HG03280 (cell line): ENCODE results near the gene GRM8.
A peak's percentile ranks its signal among the peaks of the same experiment; 100 is the strongest.

Experiments used
- ATAC-seq: cut with Tn5 transposase; IDR thresholded peaks from one replicate; pipeline ENCODE4 v1.9.1; 2021; ENCODE audit warnings: mild to moderate bottlenecking, moderate library complexity; ENCODE audit not compliant: unreplicated experiment

The GRM8 gene

GRCh38 chr7:126453104-126453503, 799.6 kb downstream of the GRM8 start:
- no peak for ATAC-seq

DNA sequence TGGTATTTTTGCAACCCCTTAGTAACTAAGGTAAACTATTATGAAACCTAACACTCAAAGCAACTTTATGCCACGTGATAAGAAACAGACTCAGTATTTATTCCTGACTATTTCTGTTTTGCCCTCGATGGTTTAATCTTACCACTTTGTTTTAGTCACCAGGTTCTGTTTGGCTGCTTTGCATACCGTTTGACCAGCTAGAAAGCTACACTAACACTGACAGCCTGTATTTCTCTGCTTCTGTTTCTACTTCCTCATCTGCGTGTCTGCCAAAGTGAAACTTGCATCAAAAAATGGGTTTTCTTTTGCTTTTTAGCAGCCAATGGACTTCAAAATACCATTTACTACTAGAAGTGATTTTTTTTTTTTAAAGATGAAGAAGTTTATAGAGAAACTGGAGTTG, 802.5 kb downstream of the GRM8 start:
- peak; percentile 96 for ATAC-seq

DNA sequence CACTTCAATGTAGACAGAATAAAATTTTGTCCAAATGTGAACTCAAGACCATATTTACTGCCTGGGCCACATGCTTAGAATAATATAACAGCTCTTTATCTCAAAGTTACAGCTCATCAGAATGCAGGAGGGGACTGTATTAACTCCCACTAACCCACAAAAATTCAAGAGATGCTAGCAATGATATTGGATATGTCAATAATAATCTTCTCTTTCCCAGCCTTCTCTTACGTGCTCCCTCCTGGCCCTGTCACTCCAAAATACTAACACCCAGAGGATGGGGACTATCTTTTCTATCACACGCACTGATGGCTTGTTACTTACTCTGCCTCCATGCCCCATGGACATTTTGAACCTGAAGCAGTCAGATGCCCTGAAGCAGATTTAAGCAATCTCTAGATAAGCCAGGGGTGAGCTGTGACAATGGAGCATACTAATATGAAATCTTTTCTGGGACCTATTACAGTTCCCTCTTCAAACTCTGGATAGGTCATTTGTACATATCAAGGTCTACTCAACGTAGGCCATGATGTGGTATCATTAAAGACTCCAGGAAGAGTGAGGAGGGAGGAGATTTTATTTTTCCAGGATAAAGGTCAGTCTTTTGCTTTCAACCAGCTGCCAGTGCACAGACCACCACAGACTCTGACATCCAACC, 803.0 kb downstream of the GRM8 start:
- peak; percentile 10 for ATAC-seq

DNA sequence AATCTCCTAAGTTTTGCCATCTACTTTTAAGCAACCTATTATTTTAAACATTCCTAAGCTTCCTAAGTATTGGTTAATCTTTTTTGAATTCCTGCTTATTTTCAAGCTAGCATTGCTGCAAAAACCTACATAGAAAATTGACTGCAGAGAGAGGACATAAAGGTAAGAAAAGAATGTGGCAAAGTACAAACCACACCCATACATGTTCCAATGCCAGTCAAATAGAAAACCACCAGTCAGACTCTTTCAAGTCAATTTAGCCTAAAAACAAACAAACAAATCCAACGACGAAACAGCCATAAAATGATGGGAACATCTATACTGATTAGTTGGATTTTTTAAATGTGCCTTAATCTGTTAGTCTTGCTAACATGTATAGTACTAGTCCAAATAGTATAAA, 804.8 kb downstream of the GRM8 start:
- no peak for ATAC-seq

DNA sequence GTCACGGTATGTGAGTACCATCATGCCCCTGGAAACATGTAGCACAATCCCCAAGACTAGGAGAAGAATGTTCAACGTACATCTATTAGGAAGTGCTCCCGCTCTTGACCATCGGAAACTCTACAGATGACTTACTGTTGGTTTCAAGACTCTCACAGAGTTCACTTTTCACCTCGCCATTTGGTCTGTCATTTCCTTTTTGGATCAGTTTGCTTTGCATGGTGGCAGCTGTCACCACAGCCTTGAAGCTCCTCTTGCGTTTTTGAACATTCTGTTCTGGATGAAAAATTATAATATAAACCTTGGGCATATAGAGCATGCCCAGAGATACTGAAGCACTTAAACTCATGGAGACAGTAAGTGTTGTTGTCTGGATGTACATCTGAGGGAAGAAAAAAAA, 806.8 kb downstream of the GRM8 start:
- ATAC-seq: no peak

- ATAC-seq: no peak
These were observed 808.8 kb downstream of the GRM8 start for GRCh38 chr7:126443951-126444350.

DNA sequence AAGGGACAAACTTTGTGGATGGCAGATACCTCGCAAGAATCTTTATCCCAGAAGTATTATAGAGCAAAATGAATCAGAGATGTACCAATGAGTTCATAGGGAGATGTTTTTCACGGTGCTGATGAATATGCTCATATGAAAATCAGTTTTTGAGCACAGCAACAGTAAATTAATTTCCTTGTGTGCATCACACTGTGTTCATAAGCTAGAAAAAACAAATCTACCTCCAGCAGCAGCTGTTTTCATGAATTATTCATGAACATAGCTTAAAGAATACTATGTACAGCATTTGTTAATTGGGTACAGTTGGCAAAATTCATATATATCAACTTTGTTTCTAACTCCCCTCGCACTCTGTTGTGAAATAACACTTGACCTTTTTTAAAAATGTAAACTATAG, 809.8 kb downstream of the GRM8 start:
- ATAC-seq: no peak

GRCh38 chr7:126441745-126442144, 811.0 kb downstream of the GRM8 start:
- no peak for ATAC-seq

DNA sequence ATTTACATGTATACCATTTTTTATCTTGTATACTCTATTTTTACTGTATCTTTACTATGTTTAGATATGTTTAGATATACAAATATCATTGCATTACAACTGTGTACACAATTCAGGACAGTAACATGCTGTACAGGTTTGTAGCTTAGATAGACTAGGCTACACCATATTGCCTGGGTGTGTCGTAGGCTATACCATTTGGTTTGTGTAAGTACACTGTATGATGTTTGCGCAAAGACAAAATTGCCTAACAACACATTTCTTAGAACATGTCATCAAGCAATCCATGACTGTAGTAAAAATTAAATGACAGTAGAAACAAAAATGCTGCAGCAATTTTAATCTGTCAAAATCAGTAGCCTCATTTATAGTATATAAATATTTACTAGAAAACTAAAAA, 812.2 kb downstream of the GRM8 start:
- ATAC-seq: no peak

- no peak for ATAC-seq
These were observed 816.4 kb downstream of the GRM8 start for GRCh38 chr7:126436213-126436868.

DNA sequence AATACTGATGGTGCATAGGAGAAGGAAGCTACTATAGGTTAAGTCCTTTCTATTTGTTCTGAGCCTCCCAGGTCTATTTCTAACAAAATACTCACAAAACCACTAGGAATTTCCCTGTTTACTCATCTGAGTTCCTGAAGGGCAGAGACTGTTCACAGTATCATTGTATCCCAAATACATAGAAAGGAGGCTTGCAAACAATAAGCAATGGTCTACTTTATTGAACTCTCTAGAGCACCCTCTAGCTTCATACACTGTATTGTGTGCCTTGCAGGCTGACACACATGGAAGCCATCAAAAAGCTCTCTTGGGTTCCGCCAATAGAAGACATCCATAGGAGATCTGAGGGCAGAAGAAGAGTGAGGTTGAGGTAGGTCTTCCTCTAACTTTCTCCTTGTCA, 826.1 kb downstream of the GRM8 start:
- ATAC-seq: no peak

GRCh38 chr7:126424985-126425384, 827.8 kb downstream of the GRM8 start:
- no peak for ATAC-seq

DNA sequence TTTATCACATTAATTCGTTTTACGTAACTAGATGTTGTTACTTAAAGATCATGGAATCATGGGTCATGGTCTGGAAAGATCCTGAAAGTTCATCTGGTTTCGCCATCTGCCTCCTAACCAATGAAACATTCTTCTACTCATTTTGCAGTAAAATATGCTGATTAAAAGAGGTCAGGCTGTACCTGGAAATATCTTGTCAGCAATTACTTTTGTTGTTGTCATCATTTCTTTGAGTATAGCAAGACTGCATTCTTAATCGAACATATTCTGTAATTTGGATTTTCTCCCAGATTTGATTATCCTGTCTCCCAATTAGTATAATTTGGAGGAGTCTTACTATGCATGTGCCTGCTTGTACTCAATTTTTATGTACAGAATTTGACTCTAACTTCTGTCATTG, 833.7 kb downstream of the GRM8 start:
- no peak for ATAC-seq

GRCh38 chr7:126411821-126412383, 840.8 kb downstream of the GRM8 start:
- ATAC-seq: peak; percentile 39

DNA sequence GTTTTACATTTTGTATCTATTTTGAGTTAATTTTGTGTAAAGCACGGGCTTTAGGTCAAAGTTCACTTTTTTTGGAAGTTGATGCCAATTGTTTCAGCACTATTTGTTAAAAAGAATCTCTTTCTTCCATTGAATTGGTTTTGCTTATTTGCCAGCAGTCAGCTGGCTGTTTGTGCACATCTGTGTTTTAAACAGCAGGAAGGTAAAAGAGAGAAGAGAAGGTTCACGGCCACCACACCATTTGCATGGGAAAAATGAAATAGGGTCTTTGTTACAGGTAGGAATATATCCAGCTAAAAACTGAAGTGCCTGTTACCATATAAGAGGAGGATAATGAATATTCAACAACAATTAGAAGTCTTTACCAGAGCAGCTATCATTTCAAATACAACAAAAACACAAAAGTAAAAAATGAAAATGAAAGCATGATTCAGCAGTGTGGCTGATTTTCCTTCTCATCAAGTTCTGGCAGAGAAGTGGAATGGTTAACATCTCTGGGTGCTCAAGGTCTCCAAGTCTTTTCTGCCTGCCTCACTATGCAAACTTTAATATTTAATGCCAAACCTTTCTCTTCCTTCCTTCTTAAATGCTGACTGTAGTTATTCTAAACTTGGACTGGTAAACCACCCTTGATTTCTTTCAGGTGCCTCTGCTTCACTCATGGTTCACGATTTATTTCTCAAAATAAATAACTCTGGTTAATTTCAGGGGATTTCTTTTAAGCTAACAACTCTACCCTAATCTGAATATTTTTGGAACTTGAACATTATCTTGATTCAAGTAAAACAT, 841.5 kb downstream of the GRM8 start:
- peak; percentile 73 for ATAC-seq

DNA sequence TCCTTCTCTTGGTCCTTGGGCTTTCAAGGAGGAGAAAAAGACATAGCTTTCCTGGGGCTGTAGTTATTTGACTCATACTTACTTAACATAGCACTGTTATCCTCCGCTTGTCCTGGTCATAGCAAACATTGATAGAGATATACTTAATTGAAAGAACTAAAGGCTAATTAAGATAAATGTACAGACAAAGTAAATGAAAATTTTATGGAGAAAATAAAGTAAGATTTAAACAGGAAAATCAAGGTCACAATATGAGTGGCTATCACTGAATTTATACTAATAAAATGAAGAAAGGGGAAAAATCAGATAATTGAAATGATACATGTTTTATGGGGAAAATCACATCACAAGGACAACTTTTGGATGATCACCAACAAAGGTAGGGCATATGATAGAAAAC, 849.7 kb downstream of the GRM8 start:
- no peak for ATAC-seq

GRCh38 chr7:126401918-126402317, 850.8 kb downstream of the GRM8 start:
- no peak for ATAC-seq

DNA sequence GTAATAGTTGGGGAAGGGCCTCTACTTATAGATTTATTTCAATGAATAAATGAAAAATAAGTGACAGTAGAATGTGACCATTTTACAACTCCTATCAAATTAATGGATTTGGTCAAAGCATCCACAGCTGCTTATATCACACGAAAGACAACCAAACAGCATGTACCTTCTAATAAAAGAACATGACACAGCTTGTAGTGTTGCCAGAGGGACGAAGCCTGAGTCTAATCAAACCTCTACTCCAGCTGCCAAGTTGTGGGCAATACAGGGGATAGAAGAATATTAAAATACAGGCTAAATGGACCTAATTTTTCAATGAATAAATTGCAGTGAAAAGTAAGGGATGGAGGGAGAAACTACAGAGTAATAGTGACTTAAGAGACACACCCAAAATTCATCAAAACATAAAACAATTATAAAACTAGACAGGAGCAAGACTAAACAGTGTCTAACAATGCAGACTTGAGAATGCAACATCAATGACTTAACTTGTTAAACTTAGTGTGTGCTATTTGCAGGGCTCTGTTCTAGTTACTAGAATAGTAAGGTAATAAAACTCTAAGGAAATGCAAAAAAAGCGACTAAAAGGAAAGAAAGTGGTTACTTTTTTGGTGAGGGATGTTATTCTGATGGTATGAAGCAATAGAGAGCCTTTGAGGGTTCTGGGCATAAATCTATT, 853.8 kb downstream of the GRM8 start:
- no peak for ATAC-seq

DNA sequence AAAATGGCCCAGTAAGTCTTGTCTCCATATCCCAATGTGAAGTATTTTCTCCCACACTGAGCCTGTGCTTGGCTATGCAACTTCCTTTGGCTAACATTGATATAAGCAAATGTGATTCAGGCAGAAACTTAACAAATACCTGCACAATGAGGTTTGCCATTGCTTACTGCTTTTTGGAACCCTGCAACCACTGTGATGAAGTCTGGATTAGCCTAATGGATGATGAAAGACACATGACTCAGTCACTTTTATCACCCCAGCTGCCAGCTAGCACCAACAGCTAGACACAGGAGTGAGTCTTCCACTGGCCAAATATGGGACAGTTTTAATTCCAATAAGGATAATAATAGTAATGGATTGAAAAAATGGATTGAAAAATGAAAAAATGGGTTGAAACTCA, 854.5 kb downstream of the GRM8 start:
- no peak for ATAC-seq

GRCh38 chr7:126394406-126394805, 858.3 kb downstream of the GRM8 start:
- ATAC-seq: no peak
